Ascending aorta (tissue), 2 donors: ENCODE data around the gene SUGT1. TPM values are rescaled to one million over a fixed set of nuclear protein-coding genes. Genes with fewer than 3 reads are reported as not detected.

Source experiments
- DNase-seq, 2 donors: peaks; one replicate each; pipeline ENCODE4 v3.0.0-alpha.2; 2019; ENCODE audit warnings: low spot score in 2 of 2
- H3K27ac ChIP-seq, 2 donors: fragments of 200-600 bp; sonication (generic); one replicate each; pipeline ENCODE4 v1.5.1; 2016 to 2017; ENCODE audit warnings: mild to moderate bottlenecking in 1 of 2
- H3K27me3 ChIP-seq: fragments of 200-600 bp; sonication (generic); one replicate; pipeline ENCODE4 v1.5.1; 2017
- H3K36me3 ChIP-seq, 2 donors: fragments of 200-600 bp; sonication (generic); one replicate each; pipeline ENCODE4 v1.5.1; 2016
- H3K4me1 ChIP-seq, 2 donors: fragments of 200-600 bp; sonication (generic); one replicate each; pipeline ENCODE4 v1.5.1; 2016 to 2017; ENCODE audit warnings: mild to moderate bottlenecking in 1 of 2
- H3K4me3 ChIP-seq, 2 donors: fragments of 200-600 bp; sonication (generic); one replicate each; pipeline ENCODE4 v1.5.1; 2016 to 2017; ENCODE audit warnings: mild to moderate bottlenecking in 1 of 2
- H3K9me3 ChIP-seq, 2 donors: fragments of 200-600 bp; sonication (generic); one replicate each; pipeline ENCODE4 v1.5.1; 2016
- intact Hi-C: fragments of 100-400 bp; cut with DNase I; formaldehyde crosslinking; loops from one replicate; pipeline ENCODE4 v1.15.1; 2023
- total RNA-seq: library from RNA; depleted of rRNA; stranded (reverse); fragments of >200 nt; gene quantifications from one replicate; pipeline ENCODE4 v1.1.0, GENCODE V29; 2016
- TF ChIP-seq, protein P1 (sequence below), 3 experiments: fragments of 200-600 bp in 2 of 3; fragments of 450-650 bp in 1 of 3; sonication (generic) in 2 of 3; IDR thresholded peaks; one replicate each; pipeline ENCODE4 v1.5.1; 2016 to 2019; ENCODE audit warnings: antibody characterized with exemption in 3 of 3, mild to moderate bottlenecking in 1 of 3, moderate library complexity in 1 of 3

Gene SUGT1
- total RNA-seq, 1 donor from 2014 or later, result 8.8 TPM

DNA sequence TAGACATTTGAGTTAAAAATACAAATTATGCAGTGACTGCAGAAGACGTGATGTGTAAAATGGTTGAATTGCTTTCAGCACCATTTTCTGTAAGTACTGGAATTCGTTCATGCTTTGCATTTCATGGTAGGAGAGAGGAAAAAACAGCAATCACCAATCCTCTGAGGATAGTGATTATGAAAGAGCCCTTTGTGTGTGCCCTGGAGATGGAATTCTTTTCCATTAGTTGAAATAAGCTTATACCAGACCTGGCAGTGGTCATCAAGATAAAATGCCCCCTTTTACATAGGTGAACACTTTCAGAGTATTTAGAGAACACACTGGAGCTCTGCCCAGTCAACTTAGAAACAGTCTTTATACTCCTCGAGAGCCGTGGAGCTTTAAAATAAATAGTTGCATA lies 85.3 kb downstream of the SUGT1 start:
- intact Hi-C loops, result no loop called here

DNA sequence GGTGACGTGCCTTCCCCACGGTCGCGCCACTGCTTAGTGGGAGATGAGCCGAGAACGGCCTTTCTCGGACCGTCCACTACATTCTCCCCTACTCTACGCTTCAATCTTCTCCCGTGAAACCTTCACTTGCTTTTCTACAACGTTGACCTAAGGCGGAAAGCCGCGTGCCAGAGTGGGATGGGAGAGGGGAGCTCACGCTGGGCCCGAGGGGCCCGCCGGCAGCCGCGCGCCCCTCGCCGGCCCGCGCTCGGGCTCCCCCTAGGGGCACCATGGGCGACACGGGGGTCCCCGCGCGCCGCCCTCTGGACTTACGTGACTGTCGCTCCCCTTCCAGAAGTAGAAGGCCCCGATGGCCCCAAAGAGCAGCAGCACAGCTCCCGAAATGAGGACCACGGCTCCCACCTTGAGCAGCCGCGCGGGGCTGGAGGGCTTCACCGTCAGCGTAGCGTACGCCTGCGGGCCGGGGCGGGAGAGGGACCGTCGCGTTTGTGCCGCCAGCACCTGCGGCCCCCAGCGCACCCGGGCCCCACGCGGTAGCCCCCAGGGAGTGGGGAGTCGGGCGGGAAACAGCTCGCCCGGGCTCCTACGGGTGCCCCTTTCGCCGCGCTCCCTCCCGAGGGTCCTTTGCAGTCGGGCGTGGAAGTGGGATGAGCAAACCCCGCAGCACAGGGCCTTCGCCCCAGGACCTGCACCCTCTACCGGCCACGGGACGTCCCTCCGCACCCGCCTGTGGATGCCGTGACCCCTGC lies 86.3 kb downstream of the SUGT1 start:
- TF ChIP-seq, protein P1, sequence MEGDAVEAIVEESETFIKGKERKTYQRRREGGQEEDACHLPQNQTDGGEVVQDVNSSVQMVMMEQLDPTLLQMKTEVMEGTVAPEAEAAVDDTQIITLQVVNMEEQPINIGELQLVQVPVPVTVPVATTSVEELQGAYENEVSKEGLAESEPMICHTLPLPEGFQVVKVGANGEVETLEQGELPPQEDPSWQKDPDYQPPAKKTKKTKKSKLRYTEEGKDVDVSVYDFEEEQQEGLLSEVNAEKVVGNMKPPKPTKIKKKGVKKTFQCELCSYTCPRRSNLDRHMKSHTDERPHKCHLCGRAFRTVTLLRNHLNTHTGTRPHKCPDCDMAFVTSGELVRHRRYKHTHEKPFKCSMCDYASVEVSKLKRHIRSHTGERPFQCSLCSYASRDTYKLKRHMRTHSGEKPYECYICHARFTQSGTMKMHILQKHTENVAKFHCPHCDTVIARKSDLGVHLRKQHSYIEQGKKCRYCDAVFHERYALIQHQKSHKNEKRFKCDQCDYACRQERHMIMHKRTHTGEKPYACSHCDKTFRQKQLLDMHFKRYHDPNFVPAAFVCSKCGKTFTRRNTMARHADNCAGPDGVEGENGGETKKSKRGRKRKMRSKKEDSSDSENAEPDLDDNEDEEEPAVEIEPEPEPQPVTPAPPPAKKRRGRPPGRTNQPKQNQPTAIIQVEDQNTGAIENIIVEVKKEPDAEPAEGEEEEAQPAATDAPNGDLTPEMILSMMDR (IDR thresholded peaks at IDR 0.05), result peak in 1 of 3 experiments; percentile 12
- Histone ChIP-seq H3K36me3 (no peaks in the 10 kb centered on the region), H3K4me3 (peak overlapping the region; percentile 33 to 41), H3K4me1 (peaks cover 0 to 2% of the 10 kb centered on the region in 2 donors), H3K27ac (no peak overlapping the region), H3K9me3 (no peaks in the 10 kb centered on the region), H3K27me3 (peaks cover 7% of the 10 kb centered on the region)
- intact Hi-C loops, result no loop called here
- DNase-seq, result no peak

More for the DNA sequence above, 85.3 kb downstream of the SUGT1 start:
- Histone ChIP-seq H3K4me1 (peaks cover 0 to 2% of the 10 kb centered on the region in 2 donors), H3K9me3 (no peaks in the 10 kb centered on the region), H3K27ac (no peak overlapping the region), H3K36me3 (no peaks in the 10 kb centered on the region), H3K27me3 (peaks cover 7% of the 10 kb centered on the region), H3K4me3 (no peak overlapping the region)
- no peak for DNase-seq
- TF ChIP-seq, protein P1 (IDR thresholded peaks at IDR 0.05), result no peak

DNA sequence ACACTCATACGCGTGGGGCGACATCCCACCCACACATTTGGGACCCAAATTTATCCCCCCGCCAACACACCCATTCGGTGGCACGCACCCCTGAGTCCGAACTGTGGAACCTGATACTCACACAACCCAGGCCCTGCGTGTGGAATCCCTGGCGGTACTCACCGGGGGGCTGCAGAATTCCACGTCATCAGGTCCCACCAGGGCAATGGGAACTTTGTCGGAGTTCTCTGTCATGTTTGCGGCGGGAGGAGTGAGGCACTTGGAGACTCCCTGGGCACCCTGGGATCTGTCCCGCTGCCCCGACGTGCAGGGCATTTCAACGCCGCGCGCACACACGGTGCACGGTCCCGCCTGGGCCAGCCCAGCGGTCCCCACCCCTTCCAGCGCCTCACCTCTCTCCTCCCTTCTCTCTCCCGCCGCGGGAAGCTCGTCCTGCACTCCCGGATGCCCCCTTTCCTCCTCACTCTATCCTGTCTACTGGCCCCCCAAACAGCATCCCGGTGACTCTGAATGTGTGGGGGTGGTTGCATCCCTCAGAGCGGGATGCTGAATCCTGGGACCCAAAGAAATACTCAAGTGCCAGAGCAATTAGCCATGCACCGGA lies 86.9 kb downstream of the SUGT1 start, which contains the start of gene CNMD:
CNMD (minus strand) TSS at position 353 of the 604 bp plus-strand sequence; CDS start at position 234, 119 bp downstream.
- Histone ChIP-seq H3K27me3 (peaks cover 7% of the 10 kb centered on the region), H3K36me3 (no peaks in the 10 kb centered on the region), H3K27ac (no peak within 1 kb of the TSS), H3K9me3 (no peaks in the 10 kb centered on the region), H3K4me1 (peaks cover 0 to 2% of the 10 kb centered on the region in 2 donors), H3K4me3 (peak within 1 kb of the TSS; percentile 33 to 41)
- TF ChIP-seq, protein P1 (IDR thresholded peaks at IDR 0.05), result no peak
- intact Hi-C loops, result no loop called here
- no peak for DNase-seq

DNA sequence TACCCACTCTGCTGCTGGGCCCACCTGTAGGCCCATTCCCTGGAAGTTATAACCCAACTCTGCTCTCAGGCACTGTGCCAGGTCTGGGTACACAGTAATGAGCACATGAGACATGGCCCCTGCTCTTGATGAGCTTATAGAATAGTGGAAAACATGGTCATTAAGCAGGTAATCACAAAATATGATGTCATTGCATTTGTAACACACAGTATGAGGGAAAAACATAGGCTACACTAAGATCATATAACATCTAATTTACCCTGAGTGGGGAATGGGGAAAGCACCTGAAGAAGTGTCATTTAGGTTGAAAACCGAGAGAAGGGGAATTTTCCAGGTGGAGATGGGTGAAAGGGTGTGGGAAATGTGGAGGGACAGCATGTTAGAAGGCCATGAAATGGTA lies 90.9 kb downstream of the SUGT1 start:
- Histone ChIP-seq H3K27ac (no peak overlapping the region), H3K36me3 (no peaks in the 10 kb centered on the region), H3K4me3 (no peak overlapping the region), H3K27me3 (peaks cover 7% of the 10 kb centered on the region), H3K9me3 (no peaks in the 10 kb centered on the region), H3K4me1 (peaks cover 0 to 2% of the 10 kb centered on the region in 2 donors)
- intact Hi-C loops, result no loop called here
- no peak for DNase-seq
- TF ChIP-seq, protein P1 (IDR thresholded peaks at IDR 0.05), result no peak

DNA sequence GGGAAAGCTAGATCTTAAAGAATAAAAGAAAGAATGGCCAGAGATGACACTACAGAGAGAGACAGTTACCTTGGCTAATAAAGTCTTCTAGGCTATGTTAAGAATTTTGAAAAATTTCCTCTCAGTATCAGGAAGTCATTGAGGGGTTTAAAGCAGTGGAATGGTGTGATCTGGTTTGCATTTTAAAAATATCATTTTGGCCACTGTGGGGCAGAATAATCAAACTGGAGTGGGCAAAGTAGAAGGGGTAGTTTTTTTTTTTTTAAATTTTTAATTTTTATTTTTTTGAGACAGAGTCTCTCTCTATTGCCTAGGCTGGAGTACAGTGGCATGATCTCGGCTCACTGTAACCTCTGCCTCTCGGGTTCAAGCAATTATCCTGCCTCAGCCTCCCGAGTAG lies 91.4 kb downstream of the SUGT1 start:
- intact Hi-C loops, result no loop called here
- DNase-seq, result no peak
- H3K9me3 ChIP-seq, result no peaks in the 10 kb centered on the region
- no peak overlapping the region for H3K27ac ChIP-seq
- H3K4me3 ChIP-seq, result no peak overlapping the region
- H3K27me3 ChIP-seq, result peaks cover 7% of the 10 kb centered on the region
- H3K4me1 ChIP-seq, result peaks cover 0 to under 1% of the 10 kb centered on the region in 2 donors
- TF ChIP-seq, protein P1 (IDR thresholded peaks at IDR 0.05), result no peak
- no peaks in the 10 kb centered on the region for H3K36me3 ChIP-seq
